ENCODE results near the gene ACIN1. TPM values are rescaled to one million over a fixed set of nuclear protein-coding genes. Genes with fewer than 3 reads are reported as not detected.
A peak's percentile ranks its signal among the peaks of the same experiment; 100 is the strongest.

The ACIN1 gene
- total and polyA plus RNA-seq, 9 donors, result 83.3 to 165 (median 135) TPM

DNA sequence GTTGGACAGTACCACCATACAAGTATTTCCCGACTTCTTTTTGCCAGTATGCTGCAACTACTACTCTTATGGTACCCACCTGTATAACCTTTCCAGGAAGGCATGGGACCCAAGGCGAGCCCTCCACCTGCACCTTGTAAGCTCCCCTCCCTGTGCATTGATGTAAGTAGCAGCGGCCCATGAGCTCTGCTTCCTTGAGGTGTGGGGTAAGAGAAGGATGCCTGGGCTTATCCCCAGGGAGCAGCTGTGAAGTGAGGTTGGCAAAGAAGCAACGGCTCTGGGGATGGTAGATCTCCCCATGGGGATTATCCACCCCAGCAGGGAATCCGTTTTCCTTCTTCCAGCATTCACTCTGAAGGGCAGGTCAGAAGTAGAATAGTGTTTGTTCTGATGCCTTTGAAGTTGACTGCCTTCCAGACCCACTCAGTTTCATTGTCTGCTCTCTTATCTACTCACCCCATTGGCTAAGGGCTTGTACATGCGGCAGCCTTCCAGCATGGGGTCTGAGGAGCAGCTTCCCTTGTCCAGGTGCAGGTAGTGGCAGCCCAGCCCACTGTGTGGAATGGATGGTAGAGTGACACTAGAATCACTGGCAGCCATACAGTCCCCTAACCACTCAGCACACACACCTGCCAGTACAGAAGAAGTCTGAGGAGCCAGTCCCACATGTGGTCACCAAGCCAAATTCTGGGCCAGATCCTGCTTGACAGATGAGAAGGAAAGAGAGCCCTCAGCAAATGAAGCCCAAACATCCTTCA lies 6.5 kb upstream of the ACIN1 start:
- WGBS, 3 donors, result 72 to 80% (median 74%) methylated on average over 6 of the region's 6 CpGs
- TF ChIP-seq EP300 (IDR thresholded peaks at IDR 0.05) (no peak), POLR2A (IDR thresholded peaks at IDR 0.05) (no peak)
- TF ChIP-seq, protein P1, sequence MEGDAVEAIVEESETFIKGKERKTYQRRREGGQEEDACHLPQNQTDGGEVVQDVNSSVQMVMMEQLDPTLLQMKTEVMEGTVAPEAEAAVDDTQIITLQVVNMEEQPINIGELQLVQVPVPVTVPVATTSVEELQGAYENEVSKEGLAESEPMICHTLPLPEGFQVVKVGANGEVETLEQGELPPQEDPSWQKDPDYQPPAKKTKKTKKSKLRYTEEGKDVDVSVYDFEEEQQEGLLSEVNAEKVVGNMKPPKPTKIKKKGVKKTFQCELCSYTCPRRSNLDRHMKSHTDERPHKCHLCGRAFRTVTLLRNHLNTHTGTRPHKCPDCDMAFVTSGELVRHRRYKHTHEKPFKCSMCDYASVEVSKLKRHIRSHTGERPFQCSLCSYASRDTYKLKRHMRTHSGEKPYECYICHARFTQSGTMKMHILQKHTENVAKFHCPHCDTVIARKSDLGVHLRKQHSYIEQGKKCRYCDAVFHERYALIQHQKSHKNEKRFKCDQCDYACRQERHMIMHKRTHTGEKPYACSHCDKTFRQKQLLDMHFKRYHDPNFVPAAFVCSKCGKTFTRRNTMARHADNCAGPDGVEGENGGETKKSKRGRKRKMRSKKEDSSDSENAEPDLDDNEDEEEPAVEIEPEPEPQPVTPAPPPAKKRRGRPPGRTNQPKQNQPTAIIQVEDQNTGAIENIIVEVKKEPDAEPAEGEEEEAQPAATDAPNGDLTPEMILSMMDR (IDR thresholded peaks at IDR 0.05), result no peak
- Histone ChIP-seq H3K27ac (no peak overlapping the region), H3K4me3 (no peak overlapping the region), H3K9me3 (no peaks in the 10 kb centered on the region), H3K27me3 (no peaks in the 10 kb centered on the region), H3K4me1 (ENCODE audit: insufficient read depth) (peaks cover 4% of the 10 kb centered on the region), H3K36me3 (no peaks in the 10 kb centered on the region)
- DNase-seq, result no peak
- intact Hi-C loops (cut with DNase I), result no loop called here

DNA sequence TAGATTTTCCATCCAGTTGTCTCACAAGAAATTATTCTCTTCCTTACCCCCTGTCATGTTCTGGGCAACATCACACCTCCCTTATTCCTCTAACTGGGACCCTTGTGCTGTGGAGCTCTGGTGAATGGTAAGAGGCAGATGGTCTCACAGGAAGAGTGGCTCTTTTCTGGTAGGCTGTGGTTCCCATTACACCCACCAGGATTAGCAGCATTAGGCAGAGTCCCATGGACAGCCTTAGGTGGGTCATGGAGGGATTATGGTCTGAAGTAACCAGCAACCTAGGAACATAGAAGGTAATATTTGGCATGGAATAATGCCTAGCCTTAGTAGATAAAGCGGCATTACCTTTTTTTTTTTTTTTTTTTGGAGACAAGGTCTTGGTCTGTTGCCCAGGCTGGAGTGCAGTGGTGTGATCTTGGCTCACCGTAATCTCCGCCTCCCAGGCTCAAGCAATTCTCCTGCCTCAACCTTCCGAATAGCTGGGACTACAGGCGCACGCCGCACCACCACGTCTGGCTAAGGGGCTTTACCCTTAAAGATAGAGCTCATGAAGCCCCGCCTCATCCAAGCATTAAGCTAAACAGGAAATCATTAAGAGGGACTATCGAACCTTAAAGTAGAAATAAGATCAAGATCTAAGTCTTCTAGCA lies 4.4 kb upstream of the ACIN1 start:
- no peaks in the 10 kb centered on the region for H3K9me3 ChIP-seq
- no peaks in the 10 kb centered on the region for H3K36me3 ChIP-seq
- intact Hi-C loops (cut with DNase I), result no loop called here
- H3K4me1 ChIP-seq (ENCODE audit: insufficient read depth), result peaks cover 4% of the 10 kb centered on the region
- WGBS, 3 donors, result 79 to 83% (median 80%) methylated on average over 10 of the region's 10 CpGs
- TF ChIP-seq EP300 (IDR thresholded peaks at IDR 0.05), result no peak
- TF ChIP-seq POLR2A (IDR thresholded peaks at IDR 0.05), result no peak
- TF ChIP-seq, protein P1 (IDR thresholded peaks at IDR 0.05), result no peak
- DNase-seq, result no peak
- H3K27me3 ChIP-seq, result no peaks in the 10 kb centered on the region
- H3K27ac ChIP-seq, result no peak overlapping the region
- H3K4me3 ChIP-seq, result no peak overlapping the region

DNA sequence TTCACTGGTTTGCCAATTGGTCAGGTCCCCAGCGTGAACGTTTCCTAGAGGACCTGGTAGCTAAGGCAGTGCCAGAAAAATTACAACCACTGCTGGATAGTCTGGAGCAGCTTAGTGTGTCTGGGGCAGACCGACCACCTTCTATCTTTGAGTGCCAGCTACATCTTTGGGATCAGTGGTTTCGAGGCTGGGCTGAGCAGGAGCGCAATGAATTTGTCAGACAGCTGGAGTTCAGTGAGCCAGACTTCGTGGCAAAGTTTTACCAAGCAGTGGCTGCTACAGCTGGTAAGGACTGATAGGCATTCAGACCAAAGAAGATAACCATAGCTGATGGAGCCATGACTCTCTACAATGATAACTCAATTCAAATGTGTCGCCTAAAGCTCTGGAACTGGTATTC lies 2.9 kb upstream of the ACIN1 start:
- WGBS, 3 donors, result 89 to 95% (median 93%) methylated on average over 7 of the region's 7 CpGs
- Histone ChIP-seq H3K36me3 (no peaks in the 10 kb centered on the region), H3K27me3 (no peaks in the 10 kb centered on the region), H3K27ac (no peak overlapping the region), H3K4me1 (ENCODE audit: insufficient read depth) (peaks cover 7% of the 10 kb centered on the region), H3K9me3 (no peaks in the 10 kb centered on the region), H3K4me3 (no peak overlapping the region)
- intact Hi-C loops (cut with DNase I), result no loop called here
- DNase-seq, result no peak
- TF ChIP-seq EP300 (IDR thresholded peaks at IDR 0.05) (no peak), POLR2A (IDR thresholded peaks at IDR 0.05) (no peak)

DNA sequence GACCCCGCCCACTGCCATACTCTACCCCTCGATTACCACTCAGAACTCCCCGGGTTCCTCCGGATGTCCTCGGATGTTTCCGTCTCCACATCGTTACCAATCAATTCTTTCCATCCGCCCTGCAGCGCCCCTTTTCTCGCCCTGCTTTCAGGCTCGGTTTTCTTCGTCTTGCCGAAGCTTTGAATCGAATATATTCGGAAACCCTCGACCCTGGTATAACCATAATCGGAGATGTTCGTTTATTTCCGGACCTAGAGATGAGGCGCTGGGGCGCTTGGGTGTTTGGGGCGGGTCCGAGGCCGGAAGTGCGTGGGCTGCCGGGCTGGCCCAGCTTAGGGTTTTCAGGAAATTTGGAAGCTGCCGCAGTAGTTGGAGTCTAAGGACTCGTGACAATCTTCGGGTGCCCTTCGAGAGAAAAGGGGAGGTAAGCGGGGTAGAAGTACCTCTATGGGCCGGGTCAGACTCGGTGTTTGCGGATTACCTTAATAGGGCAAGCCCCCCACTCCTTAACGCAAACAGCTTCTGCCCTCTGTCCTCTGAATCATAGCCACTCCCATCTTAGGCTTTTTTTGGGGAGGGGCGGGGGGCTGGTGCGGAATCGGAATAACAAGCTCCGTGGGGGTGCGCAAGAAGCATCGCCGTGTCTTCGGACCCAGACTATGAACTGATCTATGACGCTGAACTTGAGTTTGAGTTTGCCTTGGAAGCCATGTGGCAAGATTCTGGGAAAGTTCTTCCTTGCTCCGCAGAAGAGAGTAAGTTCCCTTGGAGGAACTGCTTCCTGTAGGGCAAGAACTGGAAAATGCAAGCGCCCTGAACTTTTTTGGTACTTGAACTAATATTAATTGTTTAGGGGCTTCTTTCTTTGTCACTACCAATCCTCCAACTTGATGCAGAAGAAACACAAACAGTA lies 516 bp upstream of the ACIN1 start, which contains the start of gene C14orf119:
TSS of gene C14orf119 (plus strand) at position 310 of the 913 bp plus-strand sequence. CDS start 2,154 bp downstream, outside the sequence.
- peak within 1 kb of the TSS; percentile 92 to 94 for H3K27ac ChIP-seq
- intact Hi-C loops (cut with DNase I), result no loop called here
- H3K36me3 ChIP-seq, result no peaks in the 10 kb centered on the region
- H3K4me1 ChIP-seq (ENCODE audit: insufficient read depth), result peaks cover 7% of the 10 kb centered on the region
- no peaks in the 10 kb centered on the region for H3K9me3 ChIP-seq
- peak within 1 kb of the TSS; percentile 97 for H3K4me3 ChIP-seq
- 0% methylated on average over 45 to 46 of the region's 46 CpGs for WGBS, 3 donors
- TF ChIP-seq, protein P1 (IDR thresholded peaks at IDR 0.05), result no peak
- TF ChIP-seq POLR2A (IDR thresholded peaks at IDR 0.05) (peak; percentile 87), EP300 (IDR thresholded peaks at IDR 0.05) (peak; percentile 42)
- no peaks in the 10 kb centered on the region for H3K27me3 ChIP-seq
- peak in 4 of 5 donors; percentile 99 to 100 (median 100) for DNase-seq

All from ovary (tissue), 9 donors.